IMR-90 (cell line): ENCODE measurements around the gene MYL4. TPM values are rescaled to one million over a fixed set of nuclear protein-coding genes. Genes with fewer than 3 reads are reported as not detected.
A peak's percentile ranks its signal among the peaks of the same experiment; 100 is the strongest.

Experiments
- ATAC-seq: fragments of 200-7000 bp; cut with Tn5 transposase; 2 replicates; pipeline ENCODE4 v1.9.1; 2020; ENCODE audit warnings: low read depth, mild to moderate bottlenecking, moderate library complexity
- BruUV-seq: library from RNA; stranded (reverse); fragments of 400-500 nt; replicated peaks from 2 replicates; lab custom pipeline; 2021; lab: Mats Ljungman, UMichigan
- CTCF ChIA-PET: fragments of 300-600 bp; formaldehyde crosslinking; extraction: SDS; loops from one replicate; lab custom pipeline; 2021; ENCODE audit warnings: antibody characterized with exemption; lab: Yijun Ruan, JAX
- POLR2A ChIA-PET: fragments of 300-600 bp; sonication (Branson Sonifier 250); formaldehyde crosslinking; loops from one replicate; lab custom pipeline; 2022; ENCODE audit warnings: antibody characterized with exemption; ENCODE audit not compliant: unreplicated experiment; lab: Charles Lee
- DNase-seq: peaks from one replicate; pipeline ENCODE4 v3.0.0; 2013
- H2AFZ ChIP-seq: replicated peaks from 2 replicates; pipeline ENCODE3; 2013; ENCODE audit warnings: low read length, mild to moderate bottlenecking; ENCODE audit not compliant: poor library complexity
- H2AK5ac ChIP-seq: 2 replicates; pipeline ENCODE4 v1.6.1; 2013; ENCODE audit warnings: low read depth, low read length, inconsistent platforms
- H2AK9ac ChIP-seq: replicated peaks from 2 replicates; pipeline ENCODE3; 2013; ENCODE audit warnings: mild to moderate bottlenecking, low read depth, low read length, moderate library complexity; ENCODE audit not compliant: poor library complexity
- H2BK120ac ChIP-seq: 2 replicates; pipeline ENCODE4 v1.6.1; 2013; ENCODE audit warnings: low read depth, low read length, inconsistent platforms
- H2BK15ac ChIP-seq: 3 replicates; pipeline ENCODE4 v1.6.1; 2013; ENCODE audit warnings: low read depth, low read length, inconsistent platforms
- H2BK20ac ChIP-seq: 2 replicates; pipeline ENCODE4 v1.6.1; 2013; ENCODE audit warnings: low read depth, mild to moderate bottlenecking, inconsistent platforms, low read length, moderate library complexity
- H2BK5ac ChIP-seq: 2 replicates; pipeline ENCODE4 v1.6.1; 2013; ENCODE audit warnings: mild to moderate bottlenecking, low read depth, low read length, inconsistent platforms; ENCODE audit not compliant: poor library complexity, severe bottlenecking
- H3K14ac ChIP-seq: replicated peaks from 2 replicates; pipeline ENCODE4 v1.6.1; 2013; ENCODE audit warnings: low read depth, low read length, inconsistent platforms
- H3K18ac ChIP-seq: 2 replicates; pipeline ENCODE4 v1.6.1; 2013; ENCODE audit warnings: low read depth, low read length, control low read depth
- H3K23ac ChIP-seq: 2 replicates; pipeline ENCODE4 v1.6.1; 2013; ENCODE audit warnings: low read depth, low read length, inconsistent platforms
- H3K27ac ChIP-seq: 2 replicates; pipeline ENCODE4 v1.5.1; 2013; ENCODE audit warnings: mild to moderate bottlenecking, control low read depth, low read length; ENCODE audit not compliant: insufficient read depth
- H3K27me3 ChIP-seq: 2 replicates; pipeline ENCODE4 v1.6.1; 2013; ENCODE audit warnings: low read length; ENCODE audit not compliant: control insufficient read depth, insufficient read depth
- H3K36me3 ChIP-seq: 2 replicates; pipeline ENCODE4 v1.6.1; 2013; ENCODE audit warnings: low read length, mixed read lengths; ENCODE audit not compliant: control insufficient read depth, insufficient read depth
- H3K4ac ChIP-seq: 2 replicates; pipeline ENCODE4 v1.6.1; 2013; ENCODE audit warnings: low read depth, low read length, inconsistent platforms
- H3K4me1 ChIP-seq: 2 replicates; pipeline ENCODE4 v1.6.1; 2013; ENCODE audit warnings: low read length, mixed read lengths; ENCODE audit not compliant: control insufficient read depth, insufficient read depth
- H3K4me2 ChIP-seq: 2 replicates; pipeline ENCODE4 v1.6.1; 2013; ENCODE audit warnings: low read depth, mild to moderate bottlenecking, control low read depth, low read length, moderate library complexity
- H3K4me3 ChIP-seq: 2 replicates; pipeline ENCODE4 v1.5.1; 2013; ENCODE audit warnings: low read depth, mild to moderate bottlenecking, control low read depth, low read length, moderate library complexity; ENCODE audit not compliant: insufficient read depth
- H3K56ac ChIP-seq: 2 replicates; pipeline ENCODE4 v1.6.1; 2013; ENCODE audit warnings: low read length, inconsistent platforms; ENCODE audit not compliant: insufficient read depth; ENCODE audit errors: extremely low read depth
- H3K79me1 ChIP-seq, 2 experiments: 2 replicates each; pipeline ENCODE4 v1.6.1; 2013; ENCODE audit warnings: low read length in 2 of 2, inconsistent platforms in 1 of 2, low read depth in 1 of 2
- H3K9ac ChIP-seq: 2 replicates; pipeline ENCODE4 v1.6.1; 2013; ENCODE audit warnings: low read depth, low read length, control low read depth
- H3K9me1 ChIP-seq: 2 replicates; pipeline ENCODE4 v1.6.1; 2013; ENCODE audit warnings: low read length, inconsistent platforms; ENCODE audit not compliant: insufficient read depth
- H3K9me3 ChIP-seq: 2 replicates; pipeline ENCODE4 v1.6.1; 2013; ENCODE audit warnings: low read length; ENCODE audit not compliant: control insufficient read depth, insufficient read depth
- H4K20me1 ChIP-seq: 2 replicates; pipeline ENCODE4 v1.6.1; 2013; ENCODE audit warnings: low read length, inconsistent platforms; ENCODE audit not compliant: insufficient read depth
- H4K5ac ChIP-seq: 2 replicates; pipeline ENCODE4 v1.6.1; 2013; ENCODE audit warnings: mild to moderate bottlenecking, low read depth, low read length, control low read depth
- H4K8ac ChIP-seq, 2 experiments: 2 replicates each; pipeline ENCODE4 v1.6.1; 2013; ENCODE audit warnings: low read depth in 2 of 2, low read length in 2 of 2, control low read depth in 1 of 2, inconsistent platforms in 1 of 2
- H4K91ac ChIP-seq: 2 replicates; pipeline ENCODE4 v1.6.1; 2013; ENCODE audit warnings: low read depth, low read length, inconsistent platforms; ENCODE audit not compliant: insufficient read depth
- BHLHE40 ChIP-seq: fragments of 150-350 bp; IDR thresholded peaks from 2 replicates; pipeline ENCODE4 v1.6.1; 2016; ENCODE audit warnings: mild to moderate bottlenecking, low read depth, low read length
- CEBPB ChIP-seq: IDR thresholded peaks from 2 replicates; pipeline ENCODE4 v1.6.1; 2012; ENCODE audit warnings: low read depth, low read length, improper control_type of control experiment
- CHD1 ChIP-seq: IDR thresholded peaks from 2 replicates; pipeline ENCODE4 v1.6.1; 2012; ENCODE audit warnings: low read depth, low read length, improper control_type of control experiment
- CTCF ChIP-seq: conservative IDR thresholded peaks from 2 replicates; pipeline ENCODE4 v1.5.1; 2012; ENCODE audit warnings: mild to moderate bottlenecking, low read depth, low read length, improper control_type of control experiment
- FOS ChIP-seq: fragments of 150-350 bp; IDR thresholded peaks from 2 replicates; pipeline ENCODE4 v1.6.1; 2016; ENCODE audit warnings: low read depth, low read length
- MAZ ChIP-seq: IDR thresholded peaks from 2 replicates; pipeline ENCODE4 v1.6.1; 2012; ENCODE audit warnings: low read depth, mild to moderate bottlenecking, low read length, improper control_type of control experiment, moderate library complexity, borderline replicate concordance
- MXI1 ChIP-seq: IDR thresholded peaks from 2 replicates; pipeline ENCODE4 v1.6.1; 2012; ENCODE audit warnings: low read depth, mild to moderate bottlenecking, low read length, moderate library complexity, borderline replicate concordance
- NFE2L2 ChIP-seq: fragments of 150-350 bp; IDR thresholded peaks from 2 replicates; pipeline ENCODE4 v1.6.1; 2016; ENCODE audit warnings: low read depth, mild to moderate bottlenecking, low read length
- POLR2A ChIP-seq: IDR thresholded peaks from 2 replicates; pipeline ENCODE4 v1.6.1; 2012; ENCODE audit warnings: mild to moderate bottlenecking, low read depth, low read length
- RAD21 ChIP-seq: IDR thresholded peaks from 2 replicates; pipeline ENCODE4 v1.6.1; 2012; ENCODE audit warnings: low read length, improper control_type of control experiment
- RCOR1 ChIP-seq: IDR thresholded peaks from 2 replicates; pipeline ENCODE4 v1.6.1; 2012; ENCODE audit warnings: mild to moderate bottlenecking, low read length, improper control_type of control experiment; ENCODE audit not compliant: insufficient replicate concordance
- RFX5 ChIP-seq: IDR thresholded peaks from 2 replicates; pipeline ENCODE4 v1.8.0; 2012; ENCODE audit warnings: low read depth, mild to moderate bottlenecking, low read length, moderate library complexity
- WGBS, 2 experiments: methylation state at CpG; one replicate each; pipeline versions ENCODE4 v1.1.5 to v1.1.7; 2013; ENCODE audit warnings: missing lambda C conversion rate in 2 of 2; ENCODE audit not compliant: insufficient read length in 1 of 2; ENCODE audit errors: extremely low coverage in 2 of 2; 5-methylcytosine and 5-hydroxymethylcytosine counted together
- dilution Hi-C: fragments of 300-500 bp; cut with HindIII; formaldehyde crosslinking; loops from one replicate; pipeline ENCODE4 v1.14.3; 2018; ENCODE audit warnings: low sequenced_read_pairs; ENCODE audit not compliant: unreplicated experiment
- in situ Hi-C: fragments of 300-500 bp; cut with MboI; formaldehyde crosslinking; loops from 3 replicates; pipeline ENCODE4 v1.14.3; 2019; ENCODE audit warnings: low sequenced_read_pairs, inconsistent platforms, mixed read lengths
- intact Hi-C: fragments of 100-400 bp; cut with micrococcal nuclease; formaldehyde crosslinking; loops from 2 replicates; pipeline ENCODE4 v1.10.0; 2022
- polyA plus RNA-seq, 3 experiments: library from polyadenylated mRNA; depleted of rRNA; stranded (reverse); fragments of >200 nt; gene quantifications; 2 replicates each; pipeline ENCODE4 v1.2.3, GENCODE V29; 2012; ENCODE audit warnings: low replicate concordance in 1 of 3
- total RNA-seq: library from RNA; depleted of rRNA; stranded (reverse); fragments of >200 nt; gene quantifications from 2 replicates; pipeline ENCODE4 v1.2.3, GENCODE V29; 2012

Gene MYL4
- total and polyA plus RNA-seq, 2 of the 4 experiments (the other 2 are of a cell fraction) = not detected

- Histone ChIP-seq H3K4ac (no peak overlapping the region), H2BK120ac (no peak overlapping the region), H2BK20ac (no peak overlapping the region), H3K9me3 (no peaks in the 10 kb centered on the region), H4K5ac (no peak overlapping the region), H3K27me3 (no peaks in the 10 kb centered on the region), H3K9ac (no peak overlapping the region), H3K36me3 (no peaks in the 10 kb centered on the region), H4K20me1 (no peaks in the 10 kb centered on the region), H2BK5ac (no peak overlapping the region), H2AK9ac (no peak overlapping the region), H3K4me3 (no peak overlapping the region), H2AFZ (no peak overlapping the region), H4K91ac (no peak overlapping the region), H2BK15ac (no peak overlapping the region), H3K9me1 (peaks cover under 1% of the 10 kb centered on the region), H3K4me2 (no peak overlapping the region), H4K8ac (no peak overlapping the region), H3K18ac (no peak overlapping the region), H3K56ac (no peak overlapping the region), H3K23ac (no peak overlapping the region), H3K4me1 (peaks cover 15% of the 10 kb centered on the region), H3K27ac (no peak overlapping the region), H3K14ac (no peak overlapping the region), H2AK5ac (peak overlapping the region; percentile 18; the same call in 1 of the 2 replicates), H3K79me1 (peaks cover 0 to 2% of the 10 kb centered on the region in 2 experiments; a peak in 1 of 4 replicates)
- ChIA-PET CTCF (no interaction called here), POLR2A (no interaction called here)
- ATAC-seq = no peak
- TF ChIP-seq CTCF (no peak), MAZ (no peak), BHLHE40 (no peak), CEBPB (no peak), RAD21 (no peak), MXI1 (no peak), FOS (no peak), RFX5 (no peak), POLR2A (no peak), NFE2L2 (no peak), CHD1 (no peak), RCOR1 (no peak)
- BruUV-seq = no TSS peak
- in situ Hi-C loops = loop anchor here (10.0 kb wide), 1 partner anchor 394 kb away; no protein-coding TSS in a partner anchor
- no CpG with 5 or more reads among the region's 6 CpGs for WGBS, 2 experiments
- DNase-seq = no peak
- intact Hi-C loops = no loop called here
- dilution Hi-C loops = no loop called here
These were observed 12.0 kb downstream of the MYL4 start for GRCh38 chr17:47221154-47221553.
